Epidermal melanocyte (primary cell): ENCODE measurements around the gene ETF1.

ENCODE experiments used
- DNase-seq: peaks from one replicate; pipeline ENCODE4 v3.0.0; 2011; ENCODE audit warnings: low spot score; ENCODE audit not compliant: insufficient read length

Gene ETF1

DNA sequence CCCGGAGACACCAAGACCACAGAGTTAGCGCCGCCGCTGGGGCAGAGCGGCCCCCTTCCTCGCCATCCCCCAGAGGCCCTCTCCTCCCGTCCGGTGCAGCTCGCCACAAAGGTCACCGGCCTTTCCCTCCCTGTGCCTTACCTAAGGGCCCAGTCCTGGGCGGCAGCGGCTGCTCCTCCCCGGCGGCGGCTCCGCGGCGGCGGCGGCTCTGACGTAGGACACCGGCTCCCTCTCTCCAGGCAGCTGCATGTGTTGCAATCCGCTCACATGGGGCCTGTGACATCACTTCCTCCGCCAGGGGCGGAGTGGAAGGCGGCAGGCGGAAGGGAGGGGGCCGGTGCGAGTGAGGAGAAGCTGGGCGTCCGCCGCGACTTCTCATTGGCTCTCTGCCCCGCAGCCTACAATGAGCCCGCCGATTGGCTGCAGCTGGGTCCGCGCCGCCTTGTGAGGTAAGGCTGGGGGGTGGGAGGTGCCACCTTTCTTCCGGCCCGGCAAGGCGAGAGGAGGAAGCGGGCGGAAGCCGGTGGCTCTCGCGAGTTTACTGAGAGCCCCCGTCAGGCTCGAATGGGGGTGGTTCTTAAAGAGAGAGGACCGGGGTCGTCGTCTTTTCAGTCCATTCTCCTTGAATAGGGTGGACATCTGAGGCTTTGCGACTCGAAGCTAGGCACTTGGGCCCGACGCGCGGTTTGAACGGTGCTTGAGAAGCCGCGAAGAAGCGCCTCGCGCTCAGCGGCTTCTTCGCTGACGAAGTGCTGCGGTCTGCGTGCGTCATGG is at the start of gene ETF1:
Gene ETF1 (minus strand): TSS at position 281 of the 774 bp plus-strand sequence. CDS start 318 bp downstream, outside the sequence.
- DNase-seq = peak; percentile 87

- DNase-seq = no peak
Observed at GRCh38 chr5:138588013-138588788, 45.2 kb upstream of the ETF1 start.

DNA sequence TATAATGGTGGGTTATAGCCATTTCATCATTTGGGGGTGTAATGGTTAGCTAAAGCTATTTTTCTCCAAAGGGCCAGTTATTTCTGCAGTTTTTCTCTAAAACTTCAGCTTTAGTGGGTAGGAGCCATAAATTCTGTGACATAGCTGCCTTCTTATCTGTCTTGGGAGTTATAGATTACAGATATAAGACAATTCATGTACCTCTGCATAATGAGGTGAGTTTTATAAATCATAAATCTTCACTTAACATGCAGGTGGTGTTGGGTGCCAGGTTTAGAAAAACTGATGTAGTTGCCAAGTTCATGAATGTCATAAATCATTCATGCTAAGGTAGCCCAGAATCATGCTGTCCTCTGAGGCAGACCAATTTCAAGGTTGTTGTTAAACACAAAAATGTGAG is 42.1 kb upstream of the ETF1 start:
- no peak for DNase-seq

DNA sequence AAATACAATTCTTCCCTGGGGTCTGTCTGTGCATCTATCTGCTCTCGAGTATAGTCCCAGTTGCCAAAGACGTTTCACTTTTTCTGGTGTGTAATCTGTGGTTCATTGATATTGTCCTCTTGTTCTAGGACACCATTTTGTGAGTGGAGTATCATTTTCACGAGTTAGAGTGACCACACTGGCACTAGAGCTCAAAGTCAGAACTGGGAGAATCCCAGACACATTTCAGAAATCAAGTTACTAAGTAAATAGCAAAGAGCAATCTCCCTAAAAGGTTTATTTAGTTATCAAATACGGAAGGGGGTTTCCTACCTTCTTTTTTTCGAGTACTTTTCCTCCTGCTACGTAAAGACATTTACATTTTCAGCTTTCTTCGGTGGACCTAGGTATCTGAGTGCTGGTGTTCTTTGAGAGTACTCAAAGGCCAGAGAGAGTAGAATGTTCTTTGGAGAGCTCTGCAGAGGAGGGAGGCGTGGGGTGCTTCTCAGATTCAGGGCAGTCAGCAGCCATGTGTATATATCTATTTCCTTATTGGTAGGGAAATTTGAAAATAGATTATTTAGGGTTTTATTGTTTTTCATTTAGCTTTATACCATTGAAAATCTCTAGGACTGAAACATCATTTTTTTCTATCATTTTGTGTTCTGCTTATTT is 41.1 kb upstream of the ETF1 start:
- DNase-seq = no peak

GRCh38 chr5:138582959-138583358 is 39.9 kb upstream of the ETF1 start:
- no peak for DNase-seq

DNA sequence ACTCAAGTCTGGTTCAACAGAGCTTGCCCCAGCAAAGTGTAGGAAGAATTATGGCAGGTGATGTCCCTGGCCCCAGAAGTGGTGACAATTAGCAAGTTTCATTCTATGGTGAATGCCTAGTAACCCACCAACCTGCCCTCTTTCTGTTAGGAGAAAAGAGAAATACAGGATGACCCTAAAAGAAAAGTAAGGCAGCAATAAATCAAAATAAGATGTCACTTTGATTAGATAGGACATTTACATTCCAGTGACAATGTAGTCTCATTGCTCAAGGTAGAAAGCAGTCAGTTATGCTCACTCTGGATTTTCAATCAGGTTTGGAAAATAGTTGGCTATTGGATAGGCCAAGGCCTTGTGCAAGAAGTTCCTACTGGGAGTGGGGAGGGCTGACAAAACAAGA is 37.7 kb upstream of the ETF1 start:
- DNase-seq = no peak

GRCh38 chr5:138580001-138580400 is 37.0 kb upstream of the ETF1 start:
- DNase-seq = no peak

GRCh38 chr5:138579517-138579863 is 36.5 kb upstream of the ETF1 start:
- DNase-seq = no peak

- DNase-seq = no peak
Observed at GRCh38 chr5:138577452-138577851, 34.4 kb upstream of the ETF1 start.

- peak; percentile 96 for DNase-seq
Observed at GRCh38 chr5:138575194-138576015, 32.4 kb upstream of the ETF1 start, which contains the start of gene HSPA9. HSPA9 (minus strand) TSS chr5:138575401; CDS start chr5:138575318, 83 bp downstream.

DNA sequence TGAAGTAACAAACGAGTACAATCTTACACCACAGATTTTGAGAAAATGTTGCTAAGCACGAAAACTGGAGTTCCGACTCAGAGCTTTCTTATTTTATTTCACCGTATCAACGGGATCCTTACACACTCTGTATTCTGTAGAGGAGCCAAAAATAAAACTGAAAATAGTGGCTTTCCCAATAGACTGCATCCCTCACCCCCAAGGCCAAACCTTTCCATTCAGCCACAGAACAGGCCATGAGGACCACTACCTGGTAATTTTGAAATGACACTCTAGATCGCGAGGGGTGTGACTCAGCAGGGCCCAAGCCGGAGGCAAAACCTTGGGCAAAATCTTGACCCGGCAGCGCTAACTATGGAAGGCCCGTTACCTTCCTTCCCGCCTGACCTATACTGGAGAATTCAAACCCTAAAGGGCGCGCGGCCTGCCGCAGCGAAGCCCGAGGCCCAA is 31.7 kb upstream of the ETF1 start:
- no peak for DNase-seq

DNA sequence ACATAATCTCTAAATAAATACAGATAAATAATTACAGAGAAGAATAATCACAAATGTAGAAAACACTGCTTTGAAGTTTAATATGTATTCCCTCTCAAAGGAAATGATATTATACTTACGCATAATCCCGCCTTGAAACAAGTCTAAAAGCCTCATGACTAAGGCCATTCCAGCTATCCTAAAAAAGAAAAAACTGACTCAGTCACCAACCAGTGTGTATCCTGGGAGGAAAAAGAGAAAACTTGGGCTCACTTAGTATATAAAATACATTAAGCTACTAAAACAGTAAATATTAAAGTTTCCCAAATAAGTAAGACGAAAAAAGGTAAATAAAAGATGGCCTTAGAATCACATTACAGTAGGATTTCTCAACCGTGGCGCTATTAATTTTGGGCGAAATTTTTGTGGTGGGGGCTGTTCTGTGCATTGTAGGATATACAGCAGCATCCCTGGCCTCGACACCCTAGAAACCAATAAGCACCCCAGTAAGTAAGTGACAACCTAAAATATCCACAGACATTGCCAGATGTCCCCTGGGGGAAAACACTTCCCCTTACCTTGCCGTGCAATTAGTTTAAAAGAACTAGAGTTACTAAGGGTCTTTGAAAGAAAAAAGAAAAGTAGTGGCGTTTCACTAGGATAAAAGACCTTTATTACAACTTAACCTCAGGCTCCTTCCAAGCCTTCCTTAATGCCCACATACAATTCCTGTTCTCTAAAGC is 31.1 kb upstream of the ETF1 start:
- no peak for DNase-seq

GRCh38 chr5:138573223-138573622 is 30.2 kb upstream of the ETF1 start:
- no peak for DNase-seq

DNA sequence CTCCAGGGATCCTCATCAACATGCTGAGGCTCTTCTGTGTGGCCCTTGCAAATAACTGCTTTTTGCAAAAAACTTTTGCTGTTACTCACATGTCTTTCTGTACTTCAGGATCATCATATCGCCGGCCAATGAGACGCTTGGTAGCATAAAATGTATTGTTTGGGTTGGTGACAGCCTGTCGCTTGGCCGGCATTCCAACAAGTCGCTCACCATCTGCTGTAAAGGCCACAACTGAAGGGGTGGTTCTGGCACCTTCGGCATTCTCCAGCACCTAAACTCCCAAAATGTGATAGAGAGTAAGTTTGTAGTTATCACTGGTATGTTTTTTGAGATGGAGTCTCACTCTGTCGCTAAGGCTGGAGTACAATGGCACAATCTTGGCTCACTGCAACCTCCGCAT is 27.8 kb upstream of the ETF1 start:
- DNase-seq = no peak

DNA sequence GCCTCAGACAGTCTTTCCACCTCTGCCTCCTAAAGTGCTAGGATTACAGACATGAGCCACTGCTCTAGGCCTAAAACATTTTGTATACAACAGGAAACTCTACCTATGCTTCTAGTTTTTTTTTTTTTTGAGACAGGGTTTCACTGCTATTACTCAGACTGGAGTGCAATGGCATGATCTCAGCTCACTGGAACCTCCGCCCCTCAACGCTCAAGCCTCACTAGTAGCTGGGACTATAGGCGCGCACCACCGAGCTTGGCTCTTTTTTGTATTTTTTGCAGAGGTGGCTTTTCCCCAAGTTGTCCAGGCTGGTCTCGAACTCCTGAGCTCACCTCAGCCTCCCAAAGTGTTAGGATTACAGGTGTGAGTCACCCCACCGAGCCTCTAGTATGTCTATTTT is 26.7 kb upstream of the ETF1 start:
- no peak for DNase-seq

- DNase-seq = no peak
Observed at GRCh38 chr5:138568061-138568824, 25.2 kb upstream of the ETF1 start.

GRCh38 chr5:138566792-138567191 is 23.8 kb upstream of the ETF1 start:
- DNase-seq = no peak

DNA sequence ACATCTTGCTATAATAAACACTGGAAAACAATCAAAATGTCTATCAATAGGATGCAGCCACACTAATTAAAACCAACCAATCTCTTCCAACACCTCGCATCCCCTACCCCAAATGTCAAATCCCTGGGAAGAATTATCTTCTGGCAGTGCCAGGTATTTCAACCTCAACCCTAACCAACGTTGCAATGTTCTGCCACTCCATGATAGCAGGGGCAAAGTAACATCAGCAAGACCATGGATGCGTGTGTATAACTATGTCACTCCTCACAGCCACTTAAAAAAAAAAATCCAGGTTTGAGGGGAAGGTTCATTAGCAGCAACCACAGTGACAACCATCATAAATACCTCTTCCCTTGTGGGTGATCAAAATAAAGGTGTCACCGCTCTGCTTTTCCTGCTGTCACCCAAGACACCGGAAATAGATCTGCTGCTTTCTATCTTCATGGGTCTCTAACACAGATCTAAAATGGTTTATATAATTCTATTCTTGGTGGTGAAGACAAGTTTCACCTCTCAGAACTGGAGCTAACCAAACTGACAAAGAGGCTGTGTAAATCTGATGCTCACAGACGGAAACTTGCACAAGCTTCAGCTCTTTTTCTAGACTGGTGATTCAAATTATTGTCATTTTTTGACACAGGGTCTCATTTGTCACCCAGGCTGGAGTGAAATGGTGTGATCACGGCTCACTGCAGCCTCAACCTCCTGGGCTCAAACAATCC is 22.2 kb upstream of the ETF1 start:
- DNase-seq = no peak

GRCh38 chr5:138564242-138564641 is 21.2 kb upstream of the ETF1 start:
- no peak for DNase-seq
